DMS114 treated with DMSO at 0.1 percent for 48 hours (cell line): ENCODE results near the gene ATP8A1.
"Not testable (repeated sequence)": the region's sequence is repeated elsewhere in the genome, so short reads cannot be mapped to it uniquely, and the experiment has no call there.

Experiments used
- DNase-seq: peaks from one replicate; lab custom pipeline; 2025; ENCODE audit not compliant: unreplicated experiment; lab: John Stamatoyannopoulos, UW

The ATP8A1 gene

DNA sequence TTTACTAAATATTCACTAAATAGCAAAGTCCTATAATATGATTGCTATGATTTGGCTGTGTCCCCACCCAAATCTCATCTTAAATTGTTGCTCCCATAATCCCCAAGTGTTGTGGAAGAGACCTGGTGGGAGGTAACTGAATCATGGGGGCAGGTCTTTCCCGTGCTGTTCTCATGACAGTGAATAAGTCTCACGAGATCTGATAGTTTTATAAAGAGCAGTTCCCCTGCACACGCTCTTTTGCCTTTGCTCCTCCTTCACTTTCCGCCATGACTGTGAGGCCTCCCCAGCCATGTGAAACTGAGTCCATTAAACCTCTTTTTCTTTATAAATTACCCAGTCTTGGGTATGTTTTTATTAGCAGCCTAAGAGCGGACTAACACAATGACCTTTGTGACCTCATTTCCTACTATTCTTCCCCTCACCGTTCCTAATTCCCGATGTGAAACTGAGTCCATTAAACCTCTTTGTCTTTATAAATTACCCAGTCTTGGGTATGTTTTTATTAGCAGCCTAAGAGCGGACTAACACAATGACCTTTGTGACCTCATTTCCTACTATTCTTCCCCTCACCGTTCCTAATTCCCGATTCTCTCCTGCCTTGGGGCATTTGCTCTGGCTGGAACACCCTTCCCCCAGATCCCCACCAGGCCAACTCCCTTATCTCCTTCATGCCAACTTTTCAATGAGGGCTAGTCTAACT lies 4.2 kb downstream of the ATP8A1 start:
- not testable (repeated sequence) for DNase-seq

- DNase-seq, result no peak
Measured at GRCh38 chr4:42649870-42650269, 7.0 kb downstream of the ATP8A1 start.

- DNase-seq, result no peak
Measured at GRCh38 chr4:42646999-42647541, 9.8 kb downstream of the ATP8A1 start.

DNA sequence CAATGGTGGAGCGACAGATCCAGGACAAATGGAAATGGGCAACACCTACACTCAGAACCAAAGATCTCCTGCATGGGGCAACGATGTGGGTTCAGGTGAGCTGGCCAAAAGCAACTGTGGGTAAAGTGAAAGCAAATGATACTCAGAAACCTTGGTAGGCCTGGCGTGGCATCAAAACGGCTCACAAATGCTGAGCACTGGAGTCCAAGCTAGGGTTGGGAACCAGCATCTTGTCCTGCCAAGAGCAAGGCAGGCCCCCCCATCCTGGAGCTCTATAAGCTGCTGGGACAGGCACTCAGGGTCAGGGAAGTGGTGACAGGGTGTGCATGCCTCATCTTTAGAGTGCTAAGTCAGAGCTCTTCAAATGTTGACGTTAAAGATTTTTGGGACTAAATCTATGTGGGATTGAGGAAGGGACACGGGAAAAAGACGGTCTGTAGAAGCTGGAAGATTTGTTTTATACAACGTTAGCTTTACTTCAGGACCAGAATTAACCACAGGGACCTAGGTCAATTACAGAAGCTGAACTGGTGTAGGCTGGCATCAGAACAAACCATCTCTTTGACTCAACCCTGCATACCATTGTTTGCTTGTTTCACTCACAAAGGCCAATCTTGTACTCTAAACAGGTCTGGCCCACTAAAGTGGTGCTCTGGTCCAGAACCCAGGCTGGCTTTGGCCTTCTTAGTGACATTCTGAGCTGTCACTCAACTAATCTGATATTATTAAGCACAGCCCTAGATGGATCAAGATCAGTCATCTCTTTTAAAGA lies 10.7 kb downstream of the ATP8A1 start:
- no peak for DNase-seq

- DNase-seq, result no peak
Measured at GRCh38 chr4:42644897-42645296, 12.0 kb downstream of the ATP8A1 start.

DNA sequence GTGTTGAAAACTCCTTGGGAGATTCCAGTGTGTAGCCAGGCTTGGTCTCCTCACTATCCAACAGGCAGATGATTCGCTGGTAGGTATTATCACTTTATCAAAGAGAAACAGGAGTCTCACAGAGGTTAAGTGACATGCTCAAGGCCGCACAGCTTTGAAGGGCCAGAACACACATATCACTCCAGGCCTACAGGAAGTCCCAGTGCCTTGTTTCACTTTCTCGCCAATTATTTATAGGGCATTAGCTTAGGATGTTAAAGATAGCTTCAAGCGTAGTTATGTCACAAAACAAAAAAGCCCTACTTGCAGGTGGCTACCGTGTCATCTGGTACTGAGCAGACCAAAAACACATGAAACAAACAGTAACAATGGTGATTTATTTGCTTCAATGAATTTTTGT lies 13.2 kb downstream of the ATP8A1 start:
- DNase-seq, result no peak

- no peak for DNase-seq
Measured at GRCh38 chr4:42642845-42643615, 13.9 kb downstream of the ATP8A1 start.

DNA sequence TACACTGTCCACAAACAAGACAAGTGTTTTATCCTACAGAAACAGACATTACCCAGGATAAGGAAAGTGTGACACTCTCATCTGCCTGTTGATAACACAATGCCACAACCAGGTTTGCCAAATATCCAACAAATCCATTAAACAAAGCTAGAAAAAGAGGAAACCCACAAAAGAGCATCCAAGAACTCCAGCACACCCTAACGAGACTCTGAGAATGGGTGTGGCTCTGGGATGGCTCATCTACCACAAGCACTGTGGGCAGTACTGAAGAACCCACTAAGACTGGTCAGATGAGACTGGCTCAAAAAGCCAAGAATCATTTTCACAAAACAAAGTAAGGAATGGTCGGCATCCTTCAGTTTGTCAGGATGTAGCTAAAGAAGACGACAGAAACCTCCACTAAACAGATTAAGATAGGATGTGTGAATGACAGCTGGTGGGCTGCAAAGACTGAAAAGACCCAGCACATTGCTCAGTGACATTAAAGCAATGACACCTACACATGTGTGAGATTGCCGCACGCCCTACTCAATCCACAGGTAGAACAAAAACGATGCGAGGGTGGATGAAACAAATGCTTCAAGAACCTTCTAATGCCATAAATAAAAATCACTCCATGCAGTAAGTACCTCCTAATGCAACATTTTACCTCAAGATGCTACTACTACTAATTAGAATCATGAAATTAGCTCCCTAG lies 14.7 kb downstream of the ATP8A1 start:
- no peak for DNase-seq

- DNase-seq, result no peak
Measured at GRCh38 chr4:42641656-42642055, 15.2 kb downstream of the ATP8A1 start.

DNA sequence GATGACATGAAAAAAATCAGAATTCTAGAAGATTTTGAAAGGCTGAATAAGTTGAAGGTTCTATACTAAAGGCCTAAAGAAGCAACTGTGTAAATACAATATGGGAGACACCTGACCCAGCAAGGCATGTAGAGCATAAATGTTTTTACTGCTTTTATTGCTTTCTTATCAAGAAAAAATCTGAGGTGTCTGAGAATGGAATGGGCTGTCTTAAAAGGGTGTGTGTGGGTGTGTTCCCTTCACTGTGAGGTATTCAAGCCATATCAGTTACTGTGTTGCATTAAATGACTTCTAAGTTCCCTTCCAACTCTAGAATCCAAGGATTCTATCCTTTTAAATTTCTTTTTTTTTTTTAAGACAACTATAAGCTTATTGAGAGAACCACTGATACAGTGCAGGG lies 15.7 kb downstream of the ATP8A1 start:
- no peak for DNase-seq

DNA sequence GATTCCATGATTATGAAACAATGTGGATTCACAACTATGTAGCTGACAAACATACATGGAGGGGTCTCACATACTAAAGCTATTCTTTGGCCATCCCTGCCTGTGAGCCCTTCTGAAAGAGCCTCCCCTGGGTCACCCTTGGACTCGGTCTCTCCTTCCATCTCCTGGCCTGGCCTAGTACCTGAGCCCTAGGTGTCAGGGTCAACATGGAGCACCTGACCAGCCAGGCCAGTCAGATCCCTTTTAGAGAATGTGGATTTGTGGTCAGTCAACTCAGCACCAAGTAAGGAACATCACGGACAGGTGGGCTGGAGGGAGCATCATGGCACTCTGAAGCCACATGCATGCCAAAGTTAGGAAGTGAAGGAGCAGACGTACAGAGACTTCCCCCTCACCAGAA lies 16.3 kb downstream of the ATP8A1 start:
- DNase-seq, result no peak

DNA sequence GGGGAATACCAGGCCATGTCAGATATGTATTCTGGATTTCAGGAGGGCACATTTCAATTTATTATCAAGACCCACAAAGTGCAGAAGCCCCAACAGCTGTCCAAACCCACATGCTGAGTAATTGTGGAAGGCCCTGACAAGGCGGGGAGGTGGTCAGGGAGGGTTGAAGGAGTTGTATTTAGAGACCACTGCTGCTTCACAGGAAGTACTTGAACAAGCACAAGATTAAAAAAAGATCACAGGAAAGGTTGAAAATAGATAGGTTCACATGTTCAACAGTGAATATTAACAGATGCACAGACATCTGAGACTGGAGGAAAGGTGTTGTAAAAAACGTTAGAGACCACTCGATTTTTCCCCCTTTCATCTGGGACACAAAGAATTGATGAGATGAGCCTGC lies 17.9 kb downstream of the ATP8A1 start:
- DNase-seq, result no peak

GRCh38 chr4:42638321-42638720 lies 18.6 kb downstream of the ATP8A1 start:
- DNase-seq, result no peak

- DNase-seq, result no peak
Measured at GRCh38 chr4:42637867-42638266, 19.0 kb downstream of the ATP8A1 start.

DNA sequence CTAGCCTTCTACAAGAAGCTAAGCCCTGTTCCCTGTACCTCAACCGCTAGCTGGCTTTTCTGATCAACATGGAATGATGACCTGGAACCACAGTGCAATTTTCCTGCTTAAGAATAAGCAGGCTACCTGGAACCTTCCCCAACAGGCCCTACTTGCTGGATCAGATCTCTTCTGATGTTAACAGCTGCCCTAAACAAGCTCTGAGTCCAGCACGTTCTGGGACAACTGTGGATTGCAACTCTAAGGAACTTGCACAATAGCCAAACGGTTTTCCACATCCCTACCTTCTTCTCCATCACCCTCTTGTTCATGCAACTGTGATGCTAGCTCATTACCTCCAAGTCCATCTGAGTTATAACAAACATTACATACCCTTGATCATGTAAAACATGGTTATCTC lies 19.8 kb downstream of the ATP8A1 start:
- no peak for DNase-seq

DNA sequence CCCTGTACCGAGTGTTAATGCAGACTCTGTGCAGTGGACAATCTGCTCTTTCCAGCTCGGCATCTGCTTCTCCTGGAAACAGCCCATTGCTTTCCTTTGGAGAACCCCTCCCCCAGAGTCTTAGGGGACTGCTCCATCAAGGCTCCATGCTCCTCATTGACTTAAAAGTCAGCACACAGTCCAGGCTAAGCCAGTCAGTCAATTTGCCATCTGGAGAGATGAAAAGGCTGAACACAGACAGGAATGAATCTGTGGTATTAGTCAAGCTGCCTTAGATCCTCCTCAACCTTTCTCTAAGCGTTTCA lies 20.3 kb downstream of the ATP8A1 start:
- no peak for DNase-seq

GRCh38 chr4:42633605-42634388 lies 23.1 kb downstream of the ATP8A1 start:
- DNase-seq, result no peak

DNA sequence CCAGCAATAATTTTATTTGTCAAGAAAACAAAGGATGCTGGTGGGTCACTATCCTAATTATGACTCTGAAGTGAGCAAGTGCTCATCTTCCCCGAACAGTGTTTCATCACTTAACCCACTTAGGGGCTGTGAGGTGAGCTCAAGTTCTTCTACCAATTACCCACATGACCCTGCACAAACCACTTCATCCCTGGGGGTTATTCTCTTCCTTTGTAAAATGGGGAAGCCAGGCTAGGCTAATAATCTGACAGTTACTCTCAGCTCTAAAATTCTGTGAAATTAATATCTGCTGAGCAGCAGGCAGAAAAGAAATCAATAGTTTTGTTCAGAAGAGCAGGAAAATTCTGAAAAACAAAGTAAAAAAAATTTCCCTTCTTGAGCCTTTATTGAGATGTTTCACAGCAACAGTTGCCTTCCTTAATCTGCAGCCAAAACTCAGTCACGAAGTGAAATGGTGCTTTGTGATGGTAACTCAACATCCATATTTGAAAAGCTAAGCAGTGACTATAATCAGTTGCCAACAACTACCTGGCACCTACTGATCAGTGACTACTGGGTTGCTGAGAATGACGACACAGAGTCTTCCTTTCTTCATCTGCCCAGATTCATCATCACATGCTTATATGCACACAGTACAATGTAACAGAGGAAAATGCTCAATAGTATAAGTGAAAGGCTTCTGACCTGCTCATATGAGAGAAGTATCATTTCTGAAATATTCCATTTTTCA lies 24.1 kb downstream of the ATP8A1 start:
- no peak for DNase-seq

DNA sequence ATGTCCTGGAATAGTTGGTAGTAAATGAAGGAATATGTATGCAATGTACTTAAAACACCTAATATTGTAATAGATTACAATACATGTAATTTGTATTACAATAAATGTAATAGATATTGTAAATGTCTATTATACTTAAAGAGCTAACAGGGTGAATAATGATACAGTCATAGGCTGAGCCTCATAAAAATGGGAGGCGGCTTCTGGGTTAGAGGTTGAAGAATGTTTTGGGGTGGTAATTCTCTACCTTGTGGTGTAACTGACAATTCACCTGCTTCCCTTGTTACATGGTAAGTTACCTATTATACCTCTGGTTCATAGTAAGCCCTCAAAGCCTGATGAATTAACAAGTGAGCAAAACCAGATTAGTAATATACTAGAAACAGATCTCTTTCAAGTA lies 26.0 kb downstream of the ATP8A1 start:
- DNase-seq, result no peak

DNA sequence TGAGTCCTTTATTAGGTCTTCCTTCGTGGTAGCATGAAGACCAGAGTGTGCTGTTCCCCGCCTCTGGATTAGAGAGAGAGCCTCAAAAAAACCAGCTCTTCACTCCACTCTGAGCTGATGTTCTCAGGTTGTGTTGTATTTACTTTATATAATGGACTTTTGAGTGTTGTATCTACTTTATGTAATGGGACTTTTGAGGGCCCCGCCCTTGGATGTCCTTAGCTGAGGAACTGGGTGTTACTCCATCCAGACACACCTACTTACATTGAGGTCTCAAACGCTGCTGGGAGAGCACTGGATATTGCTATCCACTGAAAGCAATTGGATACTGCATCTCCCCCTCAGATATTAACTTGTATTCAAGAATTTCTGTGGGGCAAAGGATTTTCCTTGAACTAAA lies 28.2 kb downstream of the ATP8A1 start:
- no peak for DNase-seq
